GM21528 (cell line): Measurements from ENCODE around the gene ZYX.

Experiments used
- ATAC-seq: cut with Tn5 transposase; IDR thresholded peaks from one replicate; pipeline ENCODE4 v1.9.1; 2021; ENCODE audit warnings: mild to moderate bottlenecking, moderate library complexity; ENCODE audit not compliant: unreplicated experiment, low FRiP score

The ZYX gene, protein sequence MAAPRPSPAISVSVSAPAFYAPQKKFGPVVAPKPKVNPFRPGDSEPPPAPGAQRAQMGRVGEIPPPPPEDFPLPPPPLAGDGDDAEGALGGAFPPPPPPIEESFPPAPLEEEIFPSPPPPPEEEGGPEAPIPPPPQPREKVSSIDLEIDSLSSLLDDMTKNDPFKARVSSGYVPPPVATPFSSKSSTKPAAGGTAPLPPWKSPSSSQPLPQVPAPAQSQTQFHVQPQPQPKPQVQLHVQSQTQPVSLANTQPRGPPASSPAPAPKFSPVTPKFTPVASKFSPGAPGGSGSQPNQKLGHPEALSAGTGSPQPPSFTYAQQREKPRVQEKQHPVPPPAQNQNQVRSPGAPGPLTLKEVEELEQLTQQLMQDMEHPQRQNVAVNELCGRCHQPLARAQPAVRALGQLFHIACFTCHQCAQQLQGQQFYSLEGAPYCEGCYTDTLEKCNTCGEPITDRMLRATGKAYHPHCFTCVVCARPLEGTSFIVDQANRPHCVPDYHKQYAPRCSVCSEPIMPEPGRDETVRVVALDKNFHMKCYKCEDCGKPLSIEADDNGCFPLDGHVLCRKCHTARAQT

DNA sequence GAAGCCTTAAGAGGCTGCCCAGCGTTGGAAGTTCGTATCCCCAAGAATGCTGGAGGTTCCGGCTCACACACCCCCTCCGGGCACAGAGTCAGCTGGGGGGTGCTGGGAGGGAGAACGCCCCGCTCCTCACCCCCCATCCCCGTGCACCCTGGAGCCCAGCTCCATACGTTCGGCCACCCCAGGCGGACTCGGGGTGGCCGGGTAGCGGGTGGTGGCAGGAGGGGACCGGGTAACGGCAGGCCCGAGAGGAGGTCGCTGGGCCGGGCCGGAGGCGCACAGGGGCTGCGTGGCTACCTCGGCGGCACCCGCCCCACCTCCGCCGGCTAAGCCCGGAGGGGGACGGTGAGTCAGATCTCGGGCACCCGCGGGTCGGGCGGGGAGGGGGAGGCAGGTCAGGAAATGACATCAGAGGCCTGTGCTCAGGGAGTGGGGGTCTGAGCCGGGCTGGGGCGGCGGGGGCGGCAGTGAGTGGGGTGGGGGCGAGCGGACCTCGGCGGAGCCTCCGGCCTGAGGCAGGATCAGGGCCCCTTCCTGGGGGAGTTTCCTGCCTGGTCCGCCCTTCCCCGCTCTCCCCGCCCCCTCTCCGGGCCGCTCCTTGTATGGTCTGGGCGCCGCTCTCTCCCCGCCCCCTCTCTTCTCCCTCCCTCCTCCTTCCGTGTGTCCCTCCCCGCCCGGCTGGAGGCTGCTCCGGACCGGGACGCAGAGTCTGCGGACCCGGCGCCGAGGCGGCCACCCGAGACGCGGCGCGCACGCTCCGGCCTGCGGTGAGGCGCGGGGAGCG, at the start of gene ZYX:
TSS of gene ZYX (plus strand) at position 700 of the 781 bp plus-strand sequence. CDS start 227 bp downstream, outside the sequence.
- peak; percentile 81 for ATAC-seq

DNA sequence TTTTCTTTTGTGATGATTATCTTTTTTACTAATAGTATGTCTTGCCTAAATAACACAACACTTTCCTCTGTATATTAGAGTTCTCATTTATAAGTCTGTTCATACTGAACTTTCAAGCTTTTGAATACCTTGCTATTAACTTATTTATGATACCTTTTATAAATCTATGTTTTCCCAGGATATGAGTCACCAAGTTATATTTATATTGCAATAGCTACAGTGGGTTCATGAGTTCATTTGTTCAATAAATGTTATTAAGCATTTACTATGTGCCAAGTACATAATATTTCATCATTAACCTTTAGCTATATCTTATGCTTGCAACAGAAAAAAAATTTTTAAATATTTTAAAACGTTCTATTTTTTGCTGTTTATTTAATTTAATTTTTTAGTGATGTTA, 46.9 kb upstream of the ZYX start:
- ATAC-seq: no peak

DNA sequence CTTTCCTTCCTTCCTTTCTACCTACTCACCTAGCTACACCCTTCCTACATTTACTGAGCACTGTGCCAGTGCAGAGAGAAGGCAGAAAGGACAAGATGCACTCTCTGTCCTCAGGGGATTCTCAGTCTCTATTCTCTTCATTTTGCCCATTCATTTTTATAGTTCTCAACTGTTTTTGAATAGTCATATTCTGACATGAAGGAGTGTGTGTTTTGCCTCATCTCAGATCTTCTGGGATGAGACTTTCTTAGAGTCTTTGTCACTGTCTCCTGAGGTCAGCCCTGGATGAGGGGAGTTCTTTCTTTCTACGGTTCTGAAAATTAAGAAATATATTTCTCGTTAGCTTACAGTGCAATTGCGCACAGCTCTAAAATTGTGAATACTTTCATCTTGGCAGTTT, 43.9 kb upstream of the ZYX start:
- ATAC-seq: no peak

DNA sequence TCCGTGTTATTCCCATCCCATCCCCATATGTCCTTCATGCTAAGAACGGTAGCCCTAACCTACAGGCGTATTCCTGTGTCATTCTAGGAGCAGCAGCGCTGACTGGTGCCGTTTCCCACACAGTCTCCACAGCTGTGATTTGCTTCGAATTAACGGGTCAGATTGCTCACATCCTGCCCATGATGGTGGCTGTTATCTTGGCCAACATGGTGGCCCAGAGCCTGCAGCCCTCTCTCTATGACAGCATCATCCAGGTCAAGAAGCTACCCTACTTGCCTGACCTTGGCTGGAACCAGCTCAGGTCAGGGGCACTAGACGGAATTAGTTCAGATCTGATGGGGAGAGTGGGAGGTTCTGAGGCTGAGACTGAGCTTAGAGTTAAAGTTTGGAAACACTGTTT, 39.3 kb upstream of the ZYX start:
- no peak for ATAC-seq

DNA sequence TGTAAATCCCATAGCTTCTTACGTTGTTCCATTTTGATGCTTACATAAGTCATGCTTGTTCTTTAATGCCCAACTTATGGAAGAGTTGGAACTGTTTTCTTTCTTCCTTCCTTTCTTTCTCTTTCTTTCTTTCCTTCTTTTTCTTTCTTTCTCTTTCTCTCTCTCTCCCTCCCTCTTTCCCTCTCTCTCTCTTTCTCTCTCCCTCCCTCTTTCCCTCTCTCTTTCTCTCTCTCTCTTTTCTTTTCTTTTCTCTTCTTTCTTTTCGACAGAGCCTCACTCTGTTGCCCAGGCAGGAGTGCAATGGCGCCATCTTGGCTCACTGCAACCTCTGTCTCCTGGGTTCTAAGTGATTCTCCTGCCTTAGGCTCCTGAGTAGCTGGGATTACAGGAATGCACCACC, 37.5 kb upstream of the ZYX start:
- no peak for ATAC-seq

DNA sequence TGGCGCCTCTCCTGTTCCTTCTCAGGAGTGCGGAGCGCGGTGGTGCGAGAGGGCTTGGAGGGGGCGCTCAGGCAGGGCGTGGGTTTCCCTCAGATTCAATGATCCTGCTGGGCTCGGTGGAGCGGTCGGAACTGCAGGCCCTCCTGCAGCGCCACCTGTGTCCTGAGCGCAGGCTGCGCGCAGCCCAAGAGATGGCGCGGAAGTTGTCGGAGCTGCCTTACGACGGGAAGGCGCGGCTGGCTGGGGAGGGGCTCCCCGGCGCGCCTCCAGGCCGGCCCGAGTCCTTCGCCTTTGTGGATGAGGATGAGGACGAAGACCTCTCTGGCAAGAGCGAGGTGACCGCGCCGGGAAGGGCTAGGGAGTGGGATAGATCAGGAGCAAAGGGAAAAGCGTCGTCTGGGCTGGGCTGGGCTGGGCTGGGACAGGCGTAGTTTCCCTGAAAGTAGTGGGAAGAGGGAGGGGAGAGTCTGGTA, 35.7 kb upstream of the ZYX start:
- ATAC-seq: no peak

DNA sequence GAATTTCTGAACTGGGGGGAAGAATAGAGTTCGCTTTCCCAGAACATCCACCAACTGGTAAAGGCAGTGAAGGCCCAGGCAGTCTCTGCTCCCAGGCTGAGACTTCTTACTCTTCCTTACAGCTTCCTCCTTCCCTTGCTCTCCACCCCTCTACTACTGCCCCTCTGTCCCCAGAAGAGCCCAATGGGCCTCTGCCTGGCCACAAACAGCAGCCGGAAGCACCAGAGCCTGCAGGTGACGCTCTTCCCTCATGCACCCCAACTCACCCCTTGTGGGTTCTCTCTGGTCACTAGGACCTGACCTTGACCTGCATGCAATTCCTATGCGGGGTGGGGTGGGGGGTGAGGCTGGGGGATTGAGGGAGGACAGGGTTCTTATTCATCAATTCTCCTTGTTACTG, 35.1 kb upstream of the ZYX start:
- ATAC-seq: no peak

DNA sequence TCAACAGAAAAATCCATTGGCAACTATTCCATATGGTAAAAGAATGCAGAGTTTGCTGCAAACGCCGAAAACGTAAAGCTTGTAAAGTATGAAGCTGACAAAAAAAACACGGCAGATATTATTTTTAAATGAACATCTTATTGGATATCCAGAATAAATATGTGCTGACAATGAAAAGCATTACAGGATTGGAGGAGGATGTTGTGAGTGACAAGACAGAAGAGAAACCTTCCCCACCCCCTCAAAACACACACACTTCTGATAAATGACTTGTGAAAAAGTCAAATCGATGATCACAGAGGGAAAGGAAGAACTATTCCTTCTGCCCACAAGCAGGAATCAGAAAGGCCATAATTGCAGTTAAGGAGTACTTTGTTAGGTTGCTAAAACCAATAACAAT, 33.2 kb upstream of the ZYX start:
- no peak for ATAC-seq

DNA sequence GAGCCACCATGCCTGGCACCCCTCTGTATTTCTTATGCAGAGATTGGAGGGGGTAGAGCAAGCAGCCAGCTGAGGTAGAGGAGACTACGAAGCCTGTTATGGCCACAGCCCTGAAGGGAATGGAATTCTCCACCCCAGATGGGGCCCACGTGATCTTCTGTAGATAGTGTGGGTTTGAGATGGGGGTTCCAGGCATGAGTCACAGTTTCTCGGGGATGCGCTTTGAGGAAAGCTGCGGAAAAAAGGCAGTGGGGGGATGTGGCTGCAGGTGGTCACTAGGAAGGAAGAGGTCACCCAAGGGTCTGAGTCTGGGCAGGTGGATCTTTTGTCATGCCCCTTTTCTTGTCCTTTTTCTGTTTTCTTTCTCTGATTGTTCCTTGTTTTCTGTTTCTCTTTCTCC, 30.1 kb upstream of the ZYX start:
- ATAC-seq: no peak

DNA sequence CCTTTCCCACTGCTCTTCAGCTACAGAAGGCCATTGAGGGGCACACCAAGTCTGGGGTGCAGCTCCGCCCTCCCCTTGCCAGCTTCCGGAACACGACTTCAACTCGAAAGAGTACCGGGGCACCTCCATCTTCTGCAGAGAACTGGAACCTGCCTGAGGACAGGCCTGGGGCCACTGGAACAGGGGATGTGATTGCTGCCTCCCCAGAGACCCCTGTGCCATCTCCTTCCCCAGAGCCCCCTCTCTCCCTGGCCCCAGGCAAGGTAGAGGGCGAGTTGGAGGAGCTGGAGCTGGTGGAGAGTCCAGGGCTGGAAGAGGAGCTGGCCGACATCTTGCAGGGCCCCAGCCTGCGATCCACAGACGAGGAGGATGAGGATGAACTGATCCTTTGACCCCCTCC, 29.6 kb upstream of the ZYX start:
- no peak for ATAC-seq

DNA sequence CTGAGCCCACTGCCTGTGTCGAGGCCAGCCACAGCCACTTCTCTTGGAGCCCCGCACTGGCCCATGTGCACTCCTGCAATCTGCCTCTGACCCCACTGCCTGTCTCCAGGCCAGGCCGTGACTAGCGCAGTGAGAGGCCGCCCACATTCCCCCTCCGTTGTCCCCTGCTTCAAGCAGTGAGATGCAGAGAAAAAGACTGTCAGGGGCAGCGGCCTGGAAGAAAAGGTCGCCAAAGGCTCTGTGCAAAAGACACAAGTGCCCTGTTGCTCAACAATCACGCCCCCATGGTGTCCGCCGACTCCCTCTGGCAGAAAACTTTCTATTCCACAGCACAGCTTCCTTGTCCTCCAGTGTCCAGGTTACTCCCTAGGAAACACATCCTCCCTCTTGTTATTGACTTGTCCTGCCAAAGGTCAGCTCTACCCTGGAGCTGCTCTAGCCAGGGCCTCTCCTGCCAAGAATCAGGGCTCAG, 28.6 kb upstream of the ZYX start:
- no peak for ATAC-seq

DNA sequence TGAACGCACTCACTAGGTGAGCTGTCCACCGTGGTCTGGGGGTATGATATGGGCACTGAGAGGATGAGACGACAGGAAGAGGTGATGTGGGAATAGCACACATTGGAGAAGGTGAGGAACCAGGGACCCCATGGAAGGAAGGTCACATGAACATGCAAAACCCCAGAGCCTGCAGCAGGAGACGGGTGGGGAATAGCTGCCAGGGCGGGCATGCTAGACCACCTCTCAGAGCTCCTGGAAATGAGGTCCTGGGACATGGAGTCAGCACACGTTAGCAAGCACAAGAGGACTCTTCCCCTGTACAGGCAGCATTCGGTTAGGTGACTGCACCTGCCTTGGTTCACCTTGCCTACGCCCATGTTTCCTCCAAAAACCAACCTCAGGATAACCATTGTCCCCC, 26.8 kb upstream of the ZYX start:
- no peak for ATAC-seq

DNA sequence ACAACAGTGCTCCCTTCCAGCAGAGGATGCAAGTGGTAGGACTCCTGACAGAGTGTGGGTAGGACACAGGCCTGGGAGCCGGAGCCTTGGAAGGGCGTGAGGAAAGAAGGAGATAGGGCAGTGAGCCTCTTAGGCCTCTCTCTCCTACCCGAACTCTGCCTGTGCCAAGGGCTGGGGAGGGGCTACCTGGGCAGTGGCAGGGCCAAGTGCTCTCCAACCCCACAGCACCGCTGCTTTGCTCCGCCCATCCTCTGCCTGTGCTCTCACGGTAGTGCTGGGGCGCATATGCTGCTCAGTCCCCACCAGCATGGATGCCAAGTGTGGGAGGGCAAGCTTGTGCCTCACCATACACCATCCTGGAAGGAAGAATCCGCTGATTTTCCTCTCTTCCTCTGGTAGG, 26.2 kb upstream of the ZYX start:
- no peak for ATAC-seq

DNA sequence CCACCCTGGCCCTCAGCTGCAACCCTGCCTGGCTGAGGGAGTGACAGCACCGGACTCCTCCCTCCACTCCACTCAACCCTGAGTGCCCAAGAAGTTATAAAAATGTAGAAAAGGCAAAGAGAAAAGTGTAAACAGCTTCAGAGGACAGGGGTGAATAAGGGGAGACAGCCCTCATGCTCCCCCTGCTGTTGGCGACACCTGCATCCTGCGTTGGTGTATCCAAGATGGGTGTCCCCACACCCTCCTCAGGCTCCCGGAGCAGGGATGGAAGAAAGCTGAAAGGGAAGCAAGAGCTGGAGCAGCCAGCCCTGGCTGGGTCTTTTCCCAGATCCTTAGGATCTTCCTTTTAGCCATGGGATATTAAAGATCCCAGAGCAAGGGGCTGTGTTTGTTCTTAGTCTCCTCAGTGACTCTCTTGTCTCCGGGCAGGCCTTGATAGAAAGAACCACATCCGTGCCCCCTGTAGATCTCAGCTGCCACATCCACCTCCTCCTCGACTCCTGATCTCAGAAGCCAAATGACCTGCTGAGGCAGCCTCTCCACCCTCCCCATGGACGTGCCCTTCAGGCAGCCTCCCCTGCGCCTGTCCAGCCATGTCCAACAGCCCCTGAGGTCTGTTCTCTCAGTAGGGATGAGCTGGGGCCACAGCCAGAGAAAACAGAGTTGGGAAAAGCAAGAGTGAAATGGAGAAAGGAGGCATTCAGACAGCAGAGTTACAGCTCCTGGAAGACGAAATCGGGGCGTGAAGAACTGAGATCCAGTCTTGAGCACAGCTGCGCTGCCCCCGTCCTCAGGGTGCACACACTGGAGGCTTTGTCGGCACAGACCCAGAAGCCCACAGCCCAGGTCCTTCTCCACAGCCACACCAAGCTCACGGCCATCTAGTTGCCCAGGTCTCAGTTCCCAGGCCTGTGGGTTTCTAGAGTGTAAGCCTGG, 25.4 kb upstream of the ZYX start:
- ATAC-seq: no peak

DNA sequence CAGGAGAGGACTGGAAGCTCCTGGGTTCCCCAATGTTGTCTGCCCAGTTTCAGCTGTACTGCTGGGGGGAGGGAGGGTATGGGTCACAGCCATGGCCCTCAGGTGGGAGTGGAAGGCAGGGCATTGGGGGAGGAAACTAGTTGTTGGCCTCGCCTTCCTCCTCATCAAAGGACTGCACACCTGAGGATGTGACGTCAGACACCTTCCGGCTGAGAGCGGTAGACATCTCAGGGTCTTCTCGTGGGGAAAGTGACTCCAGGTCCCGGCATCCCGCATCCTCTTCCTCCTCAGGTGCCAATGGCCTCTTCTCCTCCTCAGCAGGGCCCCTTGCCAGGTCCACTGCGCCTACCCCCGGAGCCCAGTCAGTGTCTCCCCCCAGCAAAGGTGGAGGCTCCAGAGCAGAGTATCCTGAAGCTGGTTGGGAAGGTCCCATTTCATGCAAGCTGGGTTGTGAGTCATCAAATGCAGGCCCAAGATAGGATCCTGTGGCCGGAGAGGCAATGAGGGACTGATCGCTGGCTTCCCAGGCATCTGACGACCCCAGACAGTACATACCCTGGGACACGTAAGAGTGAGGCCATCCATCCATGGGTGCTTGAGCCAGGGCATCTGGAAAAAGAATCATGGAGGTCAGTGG, 24.6 kb upstream of the ZYX start:
- no peak for ATAC-seq

DNA sequence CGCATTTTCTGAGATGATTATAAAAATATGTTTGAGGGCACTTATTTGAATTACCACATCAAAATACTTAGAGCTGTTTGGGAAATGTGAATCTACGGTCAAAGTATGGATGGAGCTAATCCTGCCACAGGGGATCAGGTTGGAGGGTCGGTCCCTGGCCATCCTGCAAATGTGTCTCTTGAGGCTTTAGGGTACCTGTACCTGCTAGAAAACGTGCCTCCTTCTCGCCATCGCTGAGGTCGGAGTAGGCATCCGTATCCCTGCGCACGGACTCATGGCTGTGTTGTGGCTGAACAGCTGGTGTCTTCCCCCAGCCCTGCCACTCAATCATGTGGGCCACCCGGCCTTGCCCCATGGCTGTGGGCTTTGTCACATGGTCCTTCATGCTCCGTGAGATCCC, 22.5 kb upstream of the ZYX start:
- no peak for ATAC-seq

DNA sequence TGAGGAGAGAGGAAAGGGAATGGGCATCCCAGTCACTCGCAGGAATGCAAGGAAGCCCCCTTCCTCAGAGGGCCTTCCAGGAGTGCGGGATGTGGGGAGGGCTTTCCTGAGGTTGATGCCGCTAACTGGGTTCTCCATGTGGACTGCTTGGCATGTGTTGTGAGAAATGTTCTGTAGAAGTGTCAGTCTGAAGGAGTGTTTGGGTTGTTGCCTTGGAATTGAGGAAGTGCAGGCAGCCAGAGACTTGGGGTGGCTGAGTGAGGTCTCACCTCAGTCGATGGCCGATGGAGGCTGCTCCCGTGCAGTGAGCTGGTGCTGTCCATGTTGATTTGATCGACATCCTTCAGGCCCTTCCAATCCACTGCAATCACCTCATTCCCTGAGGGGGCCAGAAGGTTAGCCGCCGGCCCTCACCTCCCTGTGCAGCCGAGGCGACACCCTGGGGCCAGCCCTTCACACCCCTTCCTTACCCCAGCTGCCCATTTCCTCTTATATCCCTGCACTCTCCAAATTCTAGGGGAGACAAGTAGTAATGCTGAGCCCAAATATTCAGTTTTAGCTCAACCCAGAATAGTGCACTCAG, 21.3 kb upstream of the ZYX start:
- no peak for ATAC-seq

DNA sequence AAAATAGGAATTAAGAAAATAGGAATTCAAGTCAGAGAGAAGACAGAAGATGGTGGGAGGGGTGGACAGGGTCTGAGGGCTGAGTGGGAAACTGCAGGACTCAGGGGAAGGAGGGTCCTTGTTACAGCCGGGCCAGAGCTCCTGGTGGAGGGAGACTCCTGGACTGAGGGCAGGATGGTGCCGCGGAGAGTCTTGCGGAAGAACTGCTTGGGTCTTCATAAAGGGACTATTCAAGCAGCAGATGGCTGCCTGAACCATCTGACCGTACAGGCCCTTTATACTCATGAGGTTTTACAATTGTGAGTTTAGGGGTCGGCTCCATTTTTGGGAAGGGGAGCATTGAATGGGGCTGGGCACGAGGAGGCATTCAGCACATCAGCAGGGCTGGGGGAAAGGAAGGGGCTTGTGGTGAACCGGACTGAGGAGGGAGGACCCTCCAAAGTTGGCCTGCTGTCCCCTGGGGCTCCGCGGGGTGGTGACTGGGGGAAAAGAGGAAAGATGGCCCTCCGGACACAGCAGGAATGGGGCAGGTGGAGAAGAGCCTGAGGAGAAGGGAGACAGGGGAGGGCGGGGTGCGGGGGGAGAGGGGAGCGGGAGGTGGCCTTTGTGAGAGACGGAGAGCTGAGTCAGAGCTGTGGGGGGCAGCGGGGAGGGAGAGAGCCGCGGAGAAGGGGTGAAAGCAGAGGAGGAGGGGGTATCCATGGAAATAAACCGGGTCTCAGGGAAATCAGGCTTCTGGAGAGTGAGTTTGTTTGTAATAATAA, 20.2 kb upstream of the ZYX start:
- no peak for ATAC-seq
